PC-9 (cell line): Measurements from ENCODE around the gene RELA. TPM values are rescaled to one million over a fixed set of nuclear protein-coding genes. Genes with fewer than 3 reads are reported as not detected.
A peak's percentile ranks its signal among the peaks of the same experiment; 100 is the strongest.

Source experiments
- BruUV-seq: library from RNA; stranded (reverse); fragments of 400-500 nt; replicated peaks from 2 replicates; lab custom pipeline; 2021; lab: Mats Ljungman, UMichigan
- CTCF ChIA-PET: fragments of 300-600 bp; sonication (Branson Sonifier 250); formaldehyde crosslinking; loops from one replicate; lab custom pipeline; 2022; ENCODE audit warnings: antibody characterized with exemption; lab: Charles Lee
- POLR2A ChIA-PET: fragments of 300-600 bp; sonication (Branson Sonifier 250); formaldehyde crosslinking; loops from one replicate; lab custom pipeline; 2022; ENCODE audit warnings: antibody characterized with exemption; ENCODE audit not compliant: unreplicated experiment; lab: Charles Lee
- DNase-seq, 2 experiments: peaks; one replicate each; pipeline versions ENCODE4 v3.0.0 to v3.0.0-alpha.2; 2015 to 2022; ENCODE audit warnings: mixed read lengths in 1 of 2
- H2AFZ ChIP-seq: fragments of 200-600 bp; sonication (generic); 2 replicates; pipeline ENCODE4 v1.8.1; 2017; ENCODE audit warnings: antibody characterized with exemption
- H3F3A ChIP-seq: fragments of 200-600 bp; sonication (generic); 2 replicates; pipeline ENCODE4 v1.8.1; 2017; ENCODE audit warnings: antibody characterized with exemption, mild to moderate bottlenecking, low read depth; ENCODE audit not compliant: insufficient read depth
- H3K27ac ChIP-seq: fragments of 200-600 bp; sonication (generic); 2 replicates; pipeline ENCODE4 v1.6.1; 2016; ENCODE audit warnings: mixed run types
- H3K27me3 ChIP-seq: fragments of 200-600 bp; sonication (generic); 2 replicates; pipeline ENCODE4 v1.6.1; 2016; ENCODE audit warnings: low read depth, mixed run types; ENCODE audit not compliant: insufficient read depth
- H3K36me3 ChIP-seq: fragments of 200-600 bp; sonication (generic); 2 replicates; pipeline ENCODE4 v1.6.1; 2016; ENCODE audit warnings: low read depth, mixed run types
- H3K4me1 ChIP-seq: fragments of 200-600 bp; sonication (generic); replicated peaks from 2 replicates; pipeline ENCODE4 v1.6.1; 2016; ENCODE audit warnings: mixed run types; ENCODE audit not compliant: insufficient read depth
- H3K4me2 ChIP-seq: fragments of 200-600 bp; sonication (generic); 2 replicates; pipeline ENCODE4 v1.6.1; 2017; ENCODE audit warnings: mixed run types
- H3K4me3 ChIP-seq: fragments of 200-600 bp; sonication (generic); 2 replicates; pipeline ENCODE4 v1.6.1; 2016; ENCODE audit warnings: mixed run types
- H3K79me2 ChIP-seq: fragments of 200-600 bp; sonication (generic); 2 replicates; pipeline ENCODE4 v1.6.1; 2017; ENCODE audit warnings: low read depth, mixed run types
- H3K9me2 ChIP-seq: fragments of 200-600 bp; sonication (generic); 2 replicates; pipeline ENCODE4 v1.8.1; 2017; ENCODE audit warnings: mild to moderate bottlenecking; ENCODE audit not compliant: insufficient read depth
- H3K9me3 ChIP-seq: fragments of 200-600 bp; sonication (generic); 2 replicates; pipeline ENCODE4 v1.8.1; 2016; ENCODE audit warnings: low read depth; ENCODE audit not compliant: insufficient read depth
- H4K20me1 ChIP-seq: fragments of 200-600 bp; sonication (generic); 2 replicates; pipeline ENCODE4 v1.8.1; 2017; ENCODE audit not compliant: insufficient read depth
- EZH2 ChIP-seq: fragments of 200-600 bp; sonication (generic); IDR thresholded peaks from 2 replicates; pipeline ENCODE4 v1.8.0; 2017; ENCODE audit warnings: antibody characterized with exemption, low read depth
- intact Hi-C: fragments of 100-400 bp; cut with micrococcal nuclease; formaldehyde crosslinking; loops from one replicate; pipeline ENCODE4 v1.10.0; 2022; ENCODE audit not compliant: unreplicated experiment
- total RNA-seq: library from RNA; stranded (reverse); gene quantifications from 2 replicates; pipeline ENCODE4 v1.2.3, GENCODE V29; 2021
- TF ChIP-seq, protein P1 (sequence below): fragments of 200-600 bp; sonication (generic); conservative IDR thresholded peaks from 2 replicates; pipeline ENCODE4 v1.6.1; 2017; ENCODE audit warnings: mixed run types, antibody characterized with exemption, mild to moderate bottlenecking, moderate library complexity

RELA gene
- total RNA-seq, 1 experiment from 2014 or later = 86.8 TPM

DNA sequence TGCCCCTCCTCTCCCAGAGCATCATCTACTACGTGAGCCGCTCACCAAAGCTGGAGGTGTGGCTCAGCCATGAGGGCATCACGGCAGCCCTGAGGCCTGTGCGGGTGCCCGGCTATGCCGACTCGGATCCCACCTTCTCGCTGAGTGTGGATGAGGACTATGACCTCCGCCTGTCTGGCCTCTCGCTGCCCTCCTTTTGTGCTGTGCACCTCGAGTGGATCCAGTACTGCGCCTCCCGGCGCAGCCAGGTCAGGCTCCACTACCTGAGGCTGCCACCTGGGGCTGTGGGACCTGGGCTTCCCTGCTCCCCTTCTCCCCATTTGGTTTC, 28.6 kb downstream of the RELA start:
- TF ChIP-seq EZH2 = no peak
- TF ChIP-seq, protein P1, sequence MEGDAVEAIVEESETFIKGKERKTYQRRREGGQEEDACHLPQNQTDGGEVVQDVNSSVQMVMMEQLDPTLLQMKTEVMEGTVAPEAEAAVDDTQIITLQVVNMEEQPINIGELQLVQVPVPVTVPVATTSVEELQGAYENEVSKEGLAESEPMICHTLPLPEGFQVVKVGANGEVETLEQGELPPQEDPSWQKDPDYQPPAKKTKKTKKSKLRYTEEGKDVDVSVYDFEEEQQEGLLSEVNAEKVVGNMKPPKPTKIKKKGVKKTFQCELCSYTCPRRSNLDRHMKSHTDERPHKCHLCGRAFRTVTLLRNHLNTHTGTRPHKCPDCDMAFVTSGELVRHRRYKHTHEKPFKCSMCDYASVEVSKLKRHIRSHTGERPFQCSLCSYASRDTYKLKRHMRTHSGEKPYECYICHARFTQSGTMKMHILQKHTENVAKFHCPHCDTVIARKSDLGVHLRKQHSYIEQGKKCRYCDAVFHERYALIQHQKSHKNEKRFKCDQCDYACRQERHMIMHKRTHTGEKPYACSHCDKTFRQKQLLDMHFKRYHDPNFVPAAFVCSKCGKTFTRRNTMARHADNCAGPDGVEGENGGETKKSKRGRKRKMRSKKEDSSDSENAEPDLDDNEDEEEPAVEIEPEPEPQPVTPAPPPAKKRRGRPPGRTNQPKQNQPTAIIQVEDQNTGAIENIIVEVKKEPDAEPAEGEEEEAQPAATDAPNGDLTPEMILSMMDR = no peak
- Histone ChIP-seq H3K27ac (no peak overlapping the region), H3K27me3 (no peaks in the 10 kb centered on the region), H3F3A (peaks cover 39% of the 10 kb centered on the region), H3K79me2 (no peaks in the 10 kb centered on the region), H3K4me3 (no peak overlapping the region), H4K20me1 (peaks cover 15% of the 10 kb centered on the region), H3K4me1 (peaks cover 17% of the 10 kb centered on the region), H3K9me3 (no peaks in the 10 kb centered on the region), H3K36me3 (peaks cover 32% of the 10 kb centered on the region), H3K4me2 (no peak overlapping the region), H3K9me2 (no peaks in the 10 kb centered on the region), H2AFZ (no peak overlapping the region)
- ChIA-PET CTCF (no interaction called here), POLR2A (no interaction called here)
- DNase-seq = peak in 1 of 2 experiments; percentile 18
- intact Hi-C loops = no loop called here
- BruUV-seq = no TSS peak

- H3K27me3 ChIP-seq = no peaks in the 10 kb centered on the region
- peaks cover 14% of the 10 kb centered on the region for H3K4me1 ChIP-seq
- ChIA-PET POLR2A (no interaction called here), CTCF (no interaction called here)
- no peaks in the 10 kb centered on the region for H3K9me2 ChIP-seq
- H3K36me3 ChIP-seq = peaks cover 33% of the 10 kb centered on the region
- no peaks in the 10 kb centered on the region for H3K79me2 ChIP-seq
- TF ChIP-seq, protein P1 = no peak
- TF ChIP-seq EZH2 = no peak
- peaks cover 15% of the 10 kb centered on the region for H4K20me1 ChIP-seq
- H3K4me3 ChIP-seq = no peak overlapping the region
- no peaks in the 10 kb centered on the region for H3K9me3 ChIP-seq
- H3F3A ChIP-seq = peaks cover 34% of the 10 kb centered on the region
- H2AFZ ChIP-seq = no peak overlapping the region
- no peak overlapping the region for H3K4me2 ChIP-seq
- no peak overlapping the region for H3K27ac ChIP-seq
- no TSS peak for BruUV-seq
- intact Hi-C loops = no loop called here
- DNase-seq = peak in 1 of 2 experiments; percentile 22
Measured at GRCh38 chr11:65633390-65634108, 29.2 kb downstream of the RELA start.

- H3F3A ChIP-seq = peaks cover 5% of the 10 kb centered on the region; the same call in 1 of the 2 replicates
- TF ChIP-seq EZH2 = no peak
- TF ChIP-seq, protein P1 = no peak
- H3K4me3 ChIP-seq = no peak overlapping the region
- no peaks in the 10 kb centered on the region for H3K79me2 ChIP-seq
- BruUV-seq = no TSS peak
- H3K9me2 ChIP-seq = no peaks in the 10 kb centered on the region
- intact Hi-C loops = no loop called here
- H3K36me3 ChIP-seq = peaks cover 38% of the 10 kb centered on the region
- no peaks in the 10 kb centered on the region for H3K4me1 ChIP-seq
- H3K4me2 ChIP-seq = no peak overlapping the region
- no peaks in the 10 kb centered on the region for H3K27me3 ChIP-seq
- no peak overlapping the region for H3K27ac ChIP-seq
- no peak for DNase-seq
- H4K20me1 ChIP-seq = peaks cover 13% of the 10 kb centered on the region
- no peaks in the 10 kb centered on the region for H3K9me3 ChIP-seq
- no peak overlapping the region for H2AFZ ChIP-seq
- ChIA-PET CTCF (no interaction called here), POLR2A (no interaction called here)
Measured at GRCh38 chr11:65630215-65630614, 32.5 kb downstream of the RELA start.
